Activated CD4-positive, alpha-beta T cell treated with anti-CD3 and anti-CD28 coated beads for 4 hours (primary cell): ENCODE measurements around the gene LEPR.
"Not testable (repeated sequence)": the region's sequence is repeated elsewhere in the genome, so short reads cannot be mapped to it uniquely, and the experiment has no call there.

ENCODE experiments used
- DNase-seq, 2 donors: peaks; one replicate each; pipeline ENCODE4 v3.0.0-alpha.2; 2020

LEPR gene

DNA sequence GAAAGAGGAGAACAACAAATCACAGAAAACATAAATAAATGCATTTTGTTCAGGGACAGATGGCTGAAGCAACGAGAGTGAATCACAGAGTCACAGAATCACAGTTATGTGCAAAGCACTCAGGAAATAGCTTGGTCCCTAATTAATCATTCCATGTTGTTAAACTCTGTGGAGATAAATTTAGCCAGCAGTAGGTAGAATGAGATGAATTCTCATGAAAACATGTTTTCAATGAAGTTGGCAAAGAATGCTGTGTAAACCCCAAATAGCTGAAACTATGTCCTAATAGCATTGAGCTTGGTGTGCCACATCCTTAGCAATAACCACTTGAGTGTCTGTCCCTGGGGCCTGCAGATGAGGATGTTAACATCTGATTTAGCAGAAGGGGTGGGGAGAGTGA is 20.4 kb downstream of the LEPR start:
- DNase-seq = no peak

- no peak for DNase-seq
Observed at GRCh38 chr1:65441464-65441863, 21.0 kb downstream of the LEPR start.

DNA sequence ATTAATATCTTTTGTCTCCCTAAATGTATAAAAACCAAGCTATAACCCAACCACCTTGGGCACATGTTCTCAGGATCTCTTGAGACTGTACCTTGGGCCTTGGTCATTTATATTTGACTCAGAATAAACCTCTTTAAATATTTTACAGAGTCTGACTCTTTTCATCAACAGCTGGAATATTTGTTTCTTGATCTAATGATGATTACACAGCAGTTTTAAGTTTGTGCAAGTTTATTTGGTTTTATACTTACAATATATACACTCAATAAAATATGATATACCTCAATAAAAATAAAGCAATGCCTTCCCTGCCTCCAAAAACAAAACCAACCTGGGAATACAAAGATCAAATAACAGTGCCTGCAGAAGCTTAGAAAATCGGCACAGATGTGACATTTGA is 22.0 kb downstream of the LEPR start:
- DNase-seq = no peak

DNA sequence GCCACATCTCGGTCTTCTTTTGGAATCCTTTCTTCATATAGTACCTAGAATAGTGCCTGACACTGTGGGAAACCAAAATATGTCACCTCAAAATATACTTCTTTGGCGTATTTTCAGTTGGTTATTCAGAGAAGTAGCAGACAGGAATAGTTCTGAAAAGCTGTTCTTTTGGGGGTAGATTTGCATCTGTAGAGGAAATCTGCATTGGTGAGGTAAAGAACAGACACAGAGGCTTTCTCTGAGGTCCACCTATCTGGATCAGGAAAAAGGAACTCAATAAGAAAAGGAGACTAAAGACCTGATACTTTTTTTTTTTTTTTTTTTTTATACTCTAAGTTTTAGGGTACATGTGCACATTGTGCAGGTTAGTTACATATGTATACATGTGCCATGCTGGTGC is 23.2 kb downstream of the LEPR start:
- DNase-seq = no peak

GRCh38 chr1:65444128-65444640 is 23.7 kb downstream of the LEPR start:
- no peak for DNase-seq

GRCh38 chr1:65445837-65446236 is 25.4 kb downstream of the LEPR start:
- DNase-seq = no peak

- no peak for DNase-seq
Observed at GRCh38 chr1:65449214-65449823, 28.9 kb downstream of the LEPR start.

DNA sequence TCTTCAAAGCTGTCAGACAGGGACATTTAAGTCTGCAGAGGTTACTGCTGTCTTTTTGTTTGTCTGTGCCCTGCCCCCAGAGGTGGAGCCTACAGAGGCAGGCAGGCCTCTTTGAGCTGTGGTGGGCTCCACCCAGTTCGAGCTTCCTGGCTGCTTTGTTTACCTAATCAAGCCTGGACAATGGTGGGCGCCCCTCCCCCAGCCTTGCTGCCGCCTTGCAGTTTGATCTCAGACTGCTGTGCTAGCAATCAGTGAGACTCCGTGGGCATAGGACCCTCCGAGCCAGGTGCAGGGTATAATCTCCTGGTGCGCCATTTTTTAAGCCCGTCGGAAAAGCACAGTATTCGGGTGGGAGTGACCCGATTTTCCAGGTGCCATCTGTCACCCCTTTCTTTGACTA is 35.2 kb downstream of the LEPR start:
- DNase-seq = not testable (repeated sequence)

DNA sequence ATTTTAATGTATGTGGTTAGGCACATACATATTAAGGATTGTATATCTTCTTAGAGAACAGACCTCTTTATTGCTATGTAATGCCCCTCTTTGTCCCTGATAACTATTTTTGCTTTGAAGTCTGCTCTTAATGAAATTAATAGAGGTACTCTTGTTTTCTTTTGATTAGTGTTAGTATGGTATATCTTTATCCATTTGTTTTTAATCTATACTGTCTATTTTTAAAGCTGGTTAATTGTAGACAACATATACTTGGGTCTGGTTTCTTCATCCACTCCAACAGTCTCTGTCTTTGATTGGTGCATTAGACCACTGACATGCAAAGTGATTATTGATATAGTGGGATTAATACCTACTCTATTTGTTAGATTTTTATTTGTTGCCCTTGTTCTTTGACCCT is 36.0 kb downstream of the LEPR start:
- DNase-seq = no peak

DNA sequence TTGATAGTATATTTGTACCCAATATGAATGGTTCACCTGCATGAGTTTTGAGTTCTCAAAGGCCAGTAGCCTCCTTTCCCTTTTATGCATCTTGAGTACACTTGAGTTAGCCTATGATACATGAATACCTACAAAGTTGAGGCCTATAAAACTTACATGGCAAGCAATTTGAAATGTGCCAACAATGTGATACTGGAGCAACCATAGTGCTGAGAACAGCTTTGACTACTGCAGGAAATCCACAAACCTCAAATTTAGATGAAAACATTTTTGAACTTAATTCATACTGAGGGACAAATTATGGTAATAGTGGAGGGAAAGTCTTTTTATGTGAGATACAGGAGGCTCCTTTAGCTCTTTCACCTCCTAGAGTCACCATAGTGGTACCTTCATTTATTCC is 37.4 kb downstream of the LEPR start:
- no peak for DNase-seq

DNA sequence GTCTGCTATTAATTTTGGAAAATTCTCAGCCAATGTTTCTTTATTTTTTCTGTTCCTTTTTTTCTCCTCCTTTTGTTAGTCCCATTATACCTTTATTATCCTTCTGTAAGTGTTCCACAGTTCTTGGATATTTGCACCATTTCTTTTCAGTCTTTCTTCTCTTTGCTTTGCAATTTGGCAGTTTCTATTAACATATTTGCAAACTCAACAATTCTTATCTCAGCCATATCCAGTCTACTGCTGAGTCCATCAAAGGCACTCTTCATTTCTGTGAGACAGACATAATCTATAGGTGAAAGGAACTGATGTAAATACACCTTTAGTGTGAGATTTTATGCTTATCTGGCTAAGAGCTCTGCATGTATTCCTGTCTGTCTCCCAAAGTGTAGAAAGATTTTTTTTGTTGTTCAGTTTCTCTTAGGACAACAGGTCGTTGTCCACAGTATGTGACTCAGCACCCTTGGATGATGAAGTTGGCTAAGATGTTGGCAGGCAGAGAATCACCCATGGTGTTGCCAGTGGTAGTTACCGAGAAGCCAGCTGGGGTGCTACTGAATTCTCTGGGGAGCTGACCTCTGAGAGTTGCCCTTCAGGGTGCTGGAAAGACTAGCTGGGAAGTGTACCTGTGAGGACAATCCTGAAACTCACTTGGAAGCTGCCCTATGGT is 38.4 kb downstream of the LEPR start:
- DNase-seq = no peak

- DNase-seq = no peak
Observed at GRCh38 chr1:65459397-65459768, 38.9 kb downstream of the LEPR start.

DNA sequence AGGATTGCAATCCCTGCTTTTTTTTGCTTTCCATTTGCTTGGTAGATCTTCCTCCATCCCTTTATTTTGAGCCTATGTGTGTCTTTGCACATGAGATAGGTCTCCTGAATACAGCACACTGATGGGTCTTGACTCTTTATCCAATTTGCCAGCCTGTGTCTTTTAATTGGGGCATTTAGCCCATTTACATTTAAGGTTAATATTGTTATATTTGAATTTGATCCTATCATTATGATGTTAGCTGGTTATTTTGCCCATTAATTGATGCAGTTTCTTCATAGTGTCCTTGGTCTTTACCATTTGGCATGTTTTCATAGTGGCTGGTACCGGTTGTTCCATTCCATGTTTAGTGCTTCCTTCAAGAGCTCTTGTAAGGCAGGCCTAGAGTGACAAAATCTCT is 45.4 kb downstream of the LEPR start:
- DNase-seq = not testable (repeated sequence)

GRCh38 chr1:65467536-65467935 is 47.1 kb downstream of the LEPR start:
- no peak for DNase-seq

DNA sequence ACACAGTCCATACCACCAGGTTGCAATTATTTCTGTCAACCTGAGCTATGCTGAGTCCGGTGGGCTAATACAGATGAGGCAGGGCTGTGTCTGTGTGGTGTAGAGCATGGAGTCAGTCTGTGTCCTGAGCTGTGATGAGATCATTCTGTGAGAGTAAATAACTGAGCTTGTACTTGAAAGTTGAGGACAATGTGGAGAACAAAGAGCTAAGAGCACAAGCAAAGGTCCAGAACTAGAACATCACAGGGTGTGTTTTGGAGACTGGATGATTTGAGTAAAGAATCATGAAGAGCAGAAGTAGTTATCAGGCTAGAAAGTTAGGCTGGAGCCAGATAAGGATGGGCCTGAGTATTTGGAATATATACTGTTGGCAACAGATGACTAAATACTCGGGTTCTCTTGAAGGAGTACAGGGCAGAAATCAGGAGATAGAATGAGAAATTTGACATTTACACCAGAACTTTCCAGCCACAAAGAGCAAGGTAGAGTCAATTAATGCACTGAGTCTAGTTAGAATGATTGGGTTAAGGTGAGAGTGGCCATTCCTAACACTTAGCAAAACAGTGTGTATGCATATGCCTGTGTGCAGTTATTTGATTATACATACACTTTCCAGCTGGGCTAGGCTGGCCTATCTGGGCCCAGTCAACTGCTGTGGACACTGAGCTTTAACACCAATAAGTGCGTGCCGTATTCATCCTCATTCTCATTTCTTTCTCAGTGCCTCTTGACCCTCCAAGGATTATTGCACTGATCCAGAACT is 48.8 kb downstream of the LEPR start:
- DNase-seq = no peak

DNA sequence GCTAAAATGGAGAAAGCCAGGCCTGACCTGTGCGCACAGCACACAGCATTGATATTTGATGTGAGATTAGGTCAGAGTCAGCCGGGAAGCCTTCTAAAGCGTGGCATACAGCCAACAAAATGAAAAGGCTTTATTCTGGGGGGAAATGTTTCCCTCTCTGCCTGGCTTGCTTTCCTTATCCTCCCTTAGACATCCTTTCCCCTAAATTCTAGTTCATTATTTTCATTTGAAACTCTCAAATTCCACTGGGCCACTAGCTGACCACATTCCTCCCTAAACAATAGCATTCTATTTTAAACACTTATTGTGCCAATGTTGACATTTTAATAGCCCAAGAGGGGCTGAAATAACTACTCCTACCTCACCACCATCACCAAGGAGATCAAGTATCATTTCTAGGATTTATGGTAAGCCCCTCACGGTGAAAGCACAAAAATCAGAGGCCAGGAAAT is 49.4 kb downstream of the LEPR start:
- no peak for DNase-seq
